Measurements from ENCODE around the gene STUB1. TPM values are rescaled to one million over a fixed set of nuclear protein-coding genes. Genes with fewer than 3 reads are reported as not detected.

Gene STUB1
- total RNA-seq, 1 experiment from 2014 or later: 102 TPM

- Histone ChIP-seq H3T11ph (ENCODE audit: low read length) (no peak overlapping the region), H3K18ac (ENCODE audit: insufficient read length, low read depth, low read length) (no peak overlapping the region), H3K79me2 (ENCODE audit: insufficient read depth, low read length) (no peaks in the 10 kb centered on the region), H2BK120ac (ENCODE audit: low read depth, low read length, poor library complexity, severe bottlenecking) (no peak overlapping the region), H3K56ac (ENCODE audit: insufficient read length, low read depth, low read length) (no peak overlapping the region), H3K9me3 (ENCODE audit: control insufficient read depth, low read depth, low read length) (no peaks in the 10 kb centered on the region), H2AK5ac (ENCODE audit: insufficient read length, low read length) (no peak overlapping the region), H2BK5ac (ENCODE audit: insufficient read length, low read length) (no peak overlapping the region), H4K20me1 (ENCODE audit: control insufficient read depth, insufficient read depth, insufficient read length) (no peaks in the 10 kb centered on the region), H3K4me2 (ENCODE audit: insufficient read depth, insufficient read length, low read length) (no peak overlapping the region), H4K8ac (replicated peaks; ENCODE audit: insufficient read length, low read depth, low read length) (no peak overlapping the region), H3K9ac (ENCODE audit: extremely low read depth, insufficient read length, low read length) (no peak overlapping the region), H4K91ac (ENCODE audit: insufficient read length, low read depth, low read length) (no peak overlapping the region), H3K23ac (ENCODE audit: insufficient read length, low read depth, low read length) (no peak overlapping the region), H3K14ac (ENCODE audit: insufficient read depth, low read length) (no peak overlapping the region), H4K5ac (ENCODE audit: insufficient read length, low read depth, low read length) (no peak overlapping the region), H2BK20ac (ENCODE audit: low read depth, low read length, poor library complexity, severe bottlenecking) (no peak overlapping the region), H3K4me1 (ENCODE audit: insufficient read depth, low read length) (no peaks in the 10 kb centered on the region), H3K79me1 (ENCODE audit: insufficient read depth, low read depth, low read length, poor library complexity, severe bottlenecking) (no peaks in the 10 kb centered on the region), H3K23me2 (ENCODE audit: insufficient read length, low read depth, low read length, poor library complexity, severe bottlenecking) (no peaks in the 10 kb centered on the region), H2BK15ac (ENCODE audit: low read depth, low read length) (no peak overlapping the region), H3K27ac (ENCODE audit: insufficient read length, low read depth, low read length) (no peak overlapping the region), H3K4ac (ENCODE audit: low read depth, low read length) (no peak overlapping the region), H2AFZ (ENCODE audit: low read length) (no peak overlapping the region), H2BK12ac (ENCODE audit: insufficient read length, low read depth, low read length) (no peak overlapping the region), H3K27me3 (ENCODE audit: insufficient read depth, low read length) (no peaks in the 10 kb centered on the region)
- Mint-ChIP-seq H3K9me3 (no peaks in the 10 kb centered on the region), H3K27me3 (ENCODE audit: low read depth) (no peaks in the 10 kb centered on the region), H3K36me3 (ENCODE audit: insufficient read depth in 1 of 3, low read depth in 3 of 3) (peaks cover 0 to 2% (median 0%) of the 10 kb centered on the region in 3 experiments; a peak in 1 of 7 replicates), H3K4me3 (no peak overlapping the region), H3K4me1 (peaks cover 0 to 4% of the 10 kb centered on the region in 2 experiments; a peak in 1 of 4 replicates), H3K27ac (no peak overlapping the region)
- no peak for DNase-seq
- WGBS (ENCODE audit: extremely low coverage, insufficient read length, low lambda C conversion rate): no CpG with 5 or more reads among the region's 12 CpGs
- no peak for TF ChIP-seq CTCF (conservative IDR thresholded peaks at IDR 0.05)
These were observed 26.2 kb upstream of the STUB1 start for GRCh38 chr16:654034-654433.

Data from H9 (cell line).